NCI-H146 treated with DMSO at 0.1 percent for 48 hours (cell line): ENCODE results near the gene SMPX.

Experiments used
- DNase-seq: peaks from one replicate; lab custom pipeline; 2025; ENCODE audit not compliant: unreplicated experiment; lab: John Stamatoyannopoulos, UW

The SMPX gene

GRCh38 chrX:21658746-21659145, 99.2 kb downstream of the SMPX start:
- DNase-seq = no peak

DNA sequence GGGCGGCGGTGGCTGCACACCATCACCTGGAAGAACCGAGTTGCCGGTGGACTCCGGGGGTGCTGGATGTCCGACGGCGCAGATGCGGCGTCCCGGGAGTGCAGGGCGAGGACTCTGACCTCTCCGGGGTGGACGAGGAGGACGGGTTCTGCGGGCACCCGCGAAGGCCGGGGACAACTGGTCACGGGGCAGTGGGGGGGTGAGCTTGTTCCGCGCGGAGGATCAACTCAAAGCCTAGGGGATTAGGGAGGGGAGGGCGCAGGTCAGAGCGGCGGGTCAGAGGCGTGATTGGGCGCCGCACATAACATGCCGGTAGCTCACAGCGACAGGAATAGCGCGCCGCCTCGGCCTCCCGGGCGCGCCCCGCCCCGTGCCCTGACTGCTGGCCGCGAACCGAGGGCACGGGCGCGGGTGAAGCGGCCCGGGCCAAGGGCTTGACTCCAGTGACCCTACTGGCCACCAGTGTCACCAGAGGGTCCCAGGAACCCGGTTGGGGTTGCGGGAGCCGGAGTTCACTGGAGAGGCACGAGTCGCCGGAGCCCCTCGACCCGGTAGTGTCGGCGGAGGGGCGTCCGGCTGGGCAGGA, 99.7 kb downstream of the SMPX start, which contains the start of gene KLHL34:
TSS of gene KLHL34 (minus strand) at position 179 of the 586 bp plus-strand sequence. CDS start 542 bp downstream, outside the sequence.
- no peak for DNase-seq

DNA sequence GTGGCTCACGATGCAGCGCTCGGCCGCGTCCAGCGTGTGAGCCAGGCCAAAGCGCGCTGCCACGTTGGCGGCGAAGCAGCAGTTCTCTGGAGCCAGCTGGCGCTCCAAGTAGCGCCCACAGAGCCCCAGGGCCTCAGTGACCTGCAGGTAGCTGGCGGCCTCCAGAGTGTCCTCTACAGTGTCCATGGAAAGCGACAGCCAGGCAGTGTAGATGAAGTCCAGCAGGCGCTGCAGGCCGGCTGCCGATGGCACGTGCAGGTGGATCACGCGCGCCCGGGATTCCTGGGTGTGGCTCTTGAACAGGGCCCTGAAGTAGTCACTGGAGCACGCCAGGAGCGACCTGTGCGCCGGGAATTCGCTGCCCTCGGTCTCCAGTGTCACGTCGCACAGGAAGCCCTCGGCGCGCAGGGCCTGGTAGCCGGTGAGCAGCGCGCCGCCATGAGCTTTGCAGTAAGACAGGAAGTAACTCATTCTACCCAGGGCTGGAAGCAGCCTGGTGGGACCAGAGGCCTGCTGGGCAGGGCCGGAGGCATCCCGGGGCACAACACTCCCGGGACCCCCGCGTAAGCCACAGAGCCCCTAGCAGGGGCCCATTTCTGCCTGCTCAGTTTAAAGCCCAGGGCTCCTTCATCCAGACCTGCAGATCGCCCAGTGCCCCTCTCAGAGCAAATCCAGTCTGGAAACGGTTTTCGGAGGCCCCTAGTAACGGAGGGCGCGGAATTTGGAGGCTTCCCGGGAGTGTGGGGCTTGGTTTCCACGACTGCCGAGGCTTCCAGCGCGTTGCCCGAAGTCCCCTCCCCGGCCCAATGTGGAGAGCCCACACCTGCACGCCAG, 100.4 kb downstream of the SMPX start:
- no peak for DNase-seq

DNA sequence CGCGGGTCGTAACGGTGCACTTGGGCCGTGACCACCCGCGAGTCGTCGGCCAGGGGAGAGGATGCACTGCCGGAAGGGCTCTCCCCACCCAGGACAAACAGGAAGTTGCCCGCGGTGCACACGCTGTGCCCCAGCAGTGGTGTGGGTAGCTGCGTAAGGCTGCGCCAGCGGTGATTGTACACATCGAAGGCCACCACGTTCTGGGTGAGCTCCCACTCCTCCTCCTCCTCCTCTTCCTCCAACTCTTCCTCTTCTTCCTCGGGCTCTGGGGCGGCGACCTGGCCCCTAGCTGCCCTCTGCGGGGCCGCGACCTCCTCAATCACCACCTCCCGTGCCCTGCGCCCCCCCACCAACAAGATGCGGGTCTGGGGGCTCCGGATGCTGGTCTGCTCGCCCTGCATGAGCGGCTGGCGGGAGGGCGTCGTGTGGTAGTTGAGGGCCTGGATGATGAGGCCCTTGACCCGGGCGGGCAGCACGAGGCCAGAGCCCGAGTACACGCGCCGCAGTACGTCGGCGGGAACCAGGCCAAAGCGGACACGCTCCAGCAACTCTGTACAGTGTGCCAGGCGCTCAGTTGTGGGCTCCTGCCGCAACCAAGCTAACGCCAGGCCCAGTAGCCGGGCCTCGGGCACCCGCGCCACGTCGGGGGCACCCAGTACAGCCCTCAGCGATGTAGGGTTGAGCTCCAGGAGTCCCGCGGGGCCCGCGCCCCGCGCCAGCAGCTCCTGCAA, 101.2 kb downstream of the SMPX start:
- DNase-seq = no peak
